NCI-H345 (cell line): ENCODE measurements around the gene CCND1.
"Not testable (repeated sequence)": the region's sequence is repeated elsewhere in the genome, so short reads cannot be mapped to it uniquely, and the experiment has no call there.

ENCODE experiments used
- DNase-seq: peaks from one replicate; lab custom pipeline; 2025; lab: John Stamatoyannopoulos, UW

Gene CCND1

DNA sequence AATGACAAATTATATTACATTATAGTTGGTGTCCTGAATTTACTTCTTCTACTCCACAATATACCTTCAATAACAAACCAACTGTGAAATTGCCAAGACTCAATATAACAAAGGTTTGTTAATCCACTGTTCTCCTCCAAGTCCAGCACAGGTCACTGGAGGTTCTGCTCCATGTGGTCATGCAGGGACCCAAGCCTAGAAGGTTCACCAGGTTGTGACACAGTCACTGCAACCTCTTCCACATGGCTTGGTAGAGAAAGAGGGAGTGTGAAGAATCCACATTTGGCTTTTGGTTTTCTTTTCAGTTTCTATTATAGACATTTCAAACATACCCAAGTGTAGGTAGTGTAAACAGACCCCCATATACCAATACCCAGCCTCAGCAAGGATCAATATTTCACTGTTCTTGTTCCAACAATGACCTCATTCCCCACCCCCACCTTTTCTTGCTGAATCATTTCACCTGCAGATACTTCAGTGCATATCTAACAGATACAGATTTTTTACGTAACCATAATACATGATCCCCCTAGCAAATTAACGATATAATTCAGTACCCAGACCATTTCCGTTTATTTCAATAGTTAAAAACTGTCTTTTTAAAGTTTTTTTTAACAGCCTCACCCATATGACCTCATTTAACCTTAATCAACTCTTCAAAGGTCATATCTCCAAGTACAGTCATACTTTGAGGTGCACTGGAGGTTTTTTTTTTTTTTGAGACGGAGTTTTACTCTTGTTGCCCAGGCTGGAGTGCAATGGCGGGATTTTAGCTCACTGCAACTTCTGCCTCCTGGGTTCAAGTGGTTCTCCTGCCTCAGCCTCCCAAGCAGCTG, 48.7 kb downstream of the CCND1 start:
- no peak for DNase-seq

DNA sequence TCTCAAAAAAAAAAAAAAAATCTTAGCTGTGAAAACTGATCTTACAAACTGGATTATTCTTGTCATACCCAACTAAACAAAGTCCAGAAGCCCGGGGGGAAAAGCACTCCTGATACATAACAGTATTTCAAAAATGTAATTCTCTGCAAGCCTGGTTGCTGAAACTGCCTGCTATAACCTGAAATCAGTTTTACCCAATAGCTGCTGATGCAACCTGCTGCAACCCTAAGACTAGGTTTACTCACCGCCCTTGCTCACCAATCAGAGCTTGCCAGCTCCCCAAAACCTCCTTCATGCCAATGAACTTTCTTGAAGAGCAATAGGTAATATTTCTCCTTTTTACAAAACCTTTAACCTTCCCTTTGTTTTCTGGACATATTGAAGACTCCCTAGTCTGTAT, 50.5 kb downstream of the CCND1 start:
- DNase-seq, result no peak

DNA sequence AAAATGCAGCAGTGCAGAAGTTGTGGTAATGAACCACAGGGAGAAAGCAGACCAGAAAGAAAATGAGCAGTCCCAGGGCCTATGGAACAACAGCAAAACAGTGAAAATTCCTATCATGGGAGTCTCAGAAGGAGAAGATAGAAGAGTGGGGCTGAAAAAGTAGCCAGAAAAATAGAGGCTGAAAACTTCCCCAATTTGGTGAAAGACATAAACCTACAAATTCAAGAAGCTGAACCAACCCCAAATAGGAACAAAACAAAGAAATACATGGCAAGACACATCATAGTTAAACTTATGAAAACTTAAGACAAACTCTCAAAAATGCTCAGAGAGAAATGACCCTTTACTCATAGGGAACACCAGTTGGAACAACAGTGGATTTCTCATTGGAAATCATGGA, 51.5 kb downstream of the CCND1 start:
- DNase-seq, result no peak

DNA sequence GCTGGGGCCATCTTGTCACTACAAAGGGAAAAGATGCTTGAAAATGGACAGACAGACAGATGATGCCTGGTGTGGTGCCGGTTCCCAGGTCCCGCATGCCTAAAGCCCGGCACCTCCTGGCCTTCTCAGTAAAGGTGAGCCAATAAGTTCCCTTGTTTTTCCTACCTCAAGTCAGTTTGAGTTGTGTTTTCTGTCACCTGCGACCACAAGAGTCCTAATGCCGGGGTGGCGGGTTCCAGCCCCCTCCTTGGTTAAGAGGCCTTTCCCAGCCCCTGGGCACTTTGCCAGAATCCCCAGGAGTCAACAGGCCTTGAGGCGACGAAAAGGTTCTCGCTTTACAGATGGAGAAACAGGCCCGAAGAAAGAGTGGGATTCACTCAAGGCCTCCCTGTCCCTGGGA, 53.8 kb downstream of the CCND1 start:
- peak; percentile 17 for DNase-seq

DNA sequence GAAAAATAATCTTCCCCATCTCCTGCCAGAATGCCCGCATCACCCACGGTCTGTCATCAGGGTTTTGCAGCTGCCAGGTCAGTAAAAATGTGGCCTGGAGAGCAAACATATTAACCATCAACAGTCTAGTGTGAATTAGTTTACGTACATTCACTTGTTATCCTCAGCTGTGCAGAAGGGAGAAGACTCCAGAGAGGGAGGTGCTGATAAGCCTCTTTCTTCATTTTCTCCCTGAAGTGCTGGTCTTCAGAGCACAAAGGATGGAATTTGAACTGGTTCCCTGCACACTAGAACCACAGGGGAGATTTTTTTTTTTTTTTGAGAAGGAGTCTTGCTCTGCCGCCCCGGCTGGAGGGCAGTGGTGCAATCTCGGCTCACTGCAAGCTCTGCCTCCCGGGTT, 54.6 kb downstream of the CCND1 start:
- DNase-seq, result no peak

GRCh38 chr11:69695995-69696394, 55.0 kb downstream of the CCND1 start:
- DNase-seq, result not testable (repeated sequence)

DNA sequence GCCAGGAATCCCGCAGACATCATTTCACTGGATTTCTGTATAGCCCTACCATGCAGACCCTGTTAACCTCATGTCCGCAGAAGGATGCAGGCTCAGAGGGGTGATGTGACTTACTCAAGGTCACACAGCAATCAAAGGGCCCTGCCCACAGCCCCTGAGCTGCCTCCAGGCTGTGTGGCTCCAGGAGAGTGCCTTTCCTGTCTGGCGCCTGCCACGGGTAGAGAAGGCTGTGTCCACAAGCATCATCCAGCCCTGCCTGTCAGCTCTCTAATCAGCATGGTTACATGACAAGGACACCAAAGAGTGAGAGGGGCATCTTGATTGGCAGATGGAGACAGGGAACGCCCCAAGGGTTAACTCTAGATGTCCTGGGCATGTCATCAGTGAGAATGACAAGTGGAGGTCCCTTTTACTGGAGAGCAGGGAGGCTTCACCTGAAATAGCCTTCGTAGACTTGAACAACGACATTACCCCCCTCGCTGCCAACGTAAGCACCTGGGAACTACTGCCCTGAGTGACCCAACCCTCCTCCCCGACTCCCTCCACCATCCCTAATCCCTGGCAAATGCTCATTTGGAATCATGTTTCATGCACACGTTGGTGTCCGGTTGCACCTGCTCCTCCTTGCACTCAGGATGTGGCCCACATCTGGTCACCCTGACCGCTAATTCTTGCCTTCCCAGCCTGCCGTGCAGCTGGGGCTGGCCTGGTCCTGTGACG, 56.0 kb downstream of the CCND1 start:
- no peak for DNase-seq

DNA sequence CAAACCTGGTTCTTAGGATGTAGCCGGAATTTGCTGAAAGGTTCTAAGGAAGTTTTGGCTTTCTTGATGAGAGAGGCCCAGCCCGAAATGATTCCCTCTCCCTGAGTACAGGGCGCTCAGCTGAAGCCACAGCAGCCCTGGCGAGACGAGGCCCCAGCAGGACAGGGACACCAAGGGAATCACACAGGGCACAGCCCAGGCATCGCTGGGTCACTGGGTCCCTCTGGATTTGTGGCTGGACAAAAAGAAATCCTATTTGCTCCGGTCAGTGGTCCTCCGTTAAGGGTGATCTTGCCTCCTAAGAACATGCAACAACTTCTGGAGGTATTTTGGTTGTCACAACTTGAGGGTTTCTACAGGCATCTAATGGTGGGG, 56.5 kb downstream of the CCND1 start:
- no peak for DNase-seq

DNA sequence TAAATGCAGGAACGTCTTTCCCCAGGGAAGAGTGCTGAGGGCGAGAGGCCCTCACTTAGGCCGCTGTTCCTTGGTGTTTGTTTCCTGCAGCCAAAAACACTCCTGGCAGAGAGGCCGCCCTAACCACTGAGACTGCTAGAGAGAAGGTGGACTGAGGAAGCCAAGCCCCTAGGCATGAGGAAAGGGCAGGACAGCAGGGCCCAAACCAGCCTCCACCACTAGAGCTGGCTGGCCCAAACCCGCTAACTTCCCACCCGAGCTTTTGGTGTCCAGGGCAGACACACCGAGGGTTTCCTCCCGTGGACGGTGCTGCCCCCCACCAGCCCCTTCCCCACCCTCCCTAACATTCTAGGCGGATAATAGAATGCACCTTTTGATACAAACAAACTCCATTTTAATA, 56.9 kb downstream of the CCND1 start:
- no peak for DNase-seq

GRCh38 chr11:69698362-69698761, 57.4 kb downstream of the CCND1 start:
- DNase-seq, result no peak

DNA sequence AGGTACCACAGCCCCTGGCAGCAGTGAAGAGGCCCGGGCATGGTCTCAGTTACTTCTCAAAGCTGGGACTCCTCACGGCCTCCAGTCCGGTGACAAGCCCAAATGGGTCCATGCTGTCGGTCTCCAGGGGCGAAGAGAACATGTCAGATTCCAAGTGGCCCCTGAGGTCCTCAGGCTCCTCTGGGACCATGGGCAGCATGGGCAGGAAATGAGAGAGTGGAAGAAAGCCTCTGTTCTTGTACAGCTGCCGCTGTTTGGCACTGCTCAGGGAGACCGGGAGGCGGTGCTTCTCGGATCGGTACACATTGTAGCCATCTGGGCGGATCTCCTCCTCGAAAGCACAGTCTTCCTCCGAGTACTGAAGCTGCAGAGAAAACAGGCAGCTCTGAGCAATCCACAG, 58.3 kb downstream of the CCND1 start:
- DNase-seq, result no peak

DNA sequence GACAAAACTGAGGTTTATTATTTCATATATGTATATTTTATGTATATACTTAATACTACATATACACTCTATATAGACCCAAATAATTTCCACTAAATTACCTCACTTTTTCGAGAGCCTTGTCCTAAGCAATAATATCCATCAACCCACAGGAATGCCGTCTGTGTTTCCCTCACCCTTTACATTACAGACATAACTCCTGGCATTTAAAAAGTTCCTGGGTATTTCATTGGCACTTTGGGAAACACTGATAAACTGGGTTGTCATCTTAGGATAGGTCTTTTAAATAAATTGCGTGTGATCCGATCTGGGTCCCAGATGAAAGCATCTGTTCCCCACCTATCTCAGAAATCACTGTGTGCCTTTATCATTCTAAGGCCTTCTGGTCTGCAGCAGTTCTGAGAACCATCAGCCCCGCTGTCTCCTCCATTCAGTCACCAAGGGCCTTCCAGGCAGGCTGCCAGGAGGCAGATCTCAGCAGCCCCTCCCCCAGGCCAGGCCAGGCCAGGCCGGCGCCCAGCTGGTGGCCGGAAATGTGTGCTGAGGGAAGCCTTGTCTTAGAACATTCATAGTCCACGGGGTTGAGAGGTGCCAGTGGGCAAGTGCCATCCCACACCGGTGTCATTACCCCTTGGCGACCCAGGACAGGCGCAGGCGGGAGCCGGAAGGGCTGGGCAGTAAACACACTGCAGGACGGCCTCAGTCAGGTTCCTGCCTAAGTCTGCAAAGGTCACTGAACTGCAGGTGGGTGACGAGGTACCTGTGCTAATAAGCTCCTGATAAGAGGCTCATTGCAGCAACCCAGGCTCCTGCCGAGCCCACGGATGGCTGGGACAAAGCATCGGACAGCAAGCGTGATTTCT, 59.6 kb downstream of the CCND1 start:
- peak; percentile 55 for DNase-seq

DNA sequence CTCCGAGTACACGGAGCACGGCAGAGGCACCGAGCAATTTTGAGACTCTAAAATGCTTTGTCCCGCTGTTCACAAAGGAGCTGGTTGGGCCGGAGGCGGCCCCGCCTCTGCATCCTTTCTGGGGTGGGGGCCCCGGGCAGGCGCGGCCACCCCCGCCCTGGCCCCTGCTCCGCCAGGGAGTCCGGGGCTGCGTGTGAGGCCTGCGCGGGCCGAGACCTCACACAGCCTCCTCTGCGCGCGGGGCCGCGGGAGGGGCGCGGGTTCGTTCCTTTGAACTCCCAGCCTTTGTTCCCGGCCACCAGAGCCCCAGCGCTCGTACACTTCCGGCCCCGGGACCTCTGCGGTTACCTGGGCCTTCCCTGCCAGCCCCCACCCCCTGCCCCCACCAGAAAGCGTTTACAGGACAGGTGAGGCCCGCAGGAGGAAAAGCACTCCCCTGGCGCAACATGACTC, 61.3 kb downstream of the CCND1 start:
- DNase-seq, result no peak

DNA sequence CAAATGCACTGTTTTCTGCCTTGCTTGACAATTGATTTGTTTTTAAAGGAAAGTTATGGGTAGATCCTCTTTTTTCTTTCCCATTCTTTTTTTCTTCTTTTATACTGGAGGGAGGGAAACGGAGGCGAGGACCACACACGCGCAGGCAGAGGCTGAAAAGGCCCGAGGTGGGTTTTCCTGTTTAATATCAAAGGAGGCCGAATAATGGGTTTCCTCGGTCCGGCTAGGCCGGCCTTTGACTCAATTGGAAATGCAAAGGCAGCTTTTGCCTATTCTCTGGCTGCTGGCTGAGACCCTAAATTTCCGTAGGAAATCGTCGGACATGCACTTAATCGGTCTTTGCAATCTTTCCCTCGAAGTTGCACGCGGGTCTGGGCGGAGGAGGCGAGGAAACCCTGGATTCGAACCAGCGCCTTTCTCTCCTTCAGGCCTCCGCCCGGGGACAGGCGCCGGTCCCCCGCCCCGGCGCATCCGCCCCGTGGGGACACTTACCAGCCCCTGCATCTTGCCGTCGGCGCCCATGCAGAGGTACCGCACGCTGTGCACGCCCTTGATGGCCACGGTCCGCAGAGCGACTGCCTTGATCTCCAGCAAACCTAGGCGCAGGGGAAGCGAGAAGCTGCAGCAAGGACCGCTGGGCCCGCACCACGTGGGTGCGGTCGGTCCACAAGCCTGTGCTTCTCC, 62.0 kb downstream of the CCND1 start:
- no peak for DNase-seq

- DNase-seq, result no peak
These were observed 62.5 kb downstream of the CCND1 start for GRCh38 chr11:69703453-69703767.
